ENCODE data around the gene PDE6B.

PDE6B gene

GRCh38 chr4:610411-611261, 14.7 kb upstream of the PDE6B start:
- peak; percentile 76 for DNase-seq (ENCODE audit: low read depth)

GRCh38 chr4:612052-612748, 13.2 kb upstream of the PDE6B start:
- H3K4me3 ChIP-seq (ENCODE audit: control insufficient read depth, low read depth, low read length) = no peak overlapping the region
- no peak for TF ChIP-seq CTCF (conservative IDR thresholded peaks at IDR 0.05; ENCODE audit: control insufficient read depth, insufficient read depth, low read depth, low read length)
- no peak for DNase-seq (ENCODE audit: low read depth)

More at GRCh38 chr4:610411-611261, 14.7 kb upstream of the PDE6B start:
- TF ChIP-seq CTCF (conservative IDR thresholded peaks at IDR 0.05; ENCODE audit: control insufficient read depth, insufficient read depth, low read depth, low read length) = no peak
- H3K4me3 ChIP-seq (ENCODE audit: control insufficient read depth, low read depth, low read length) = no peak overlapping the region

- TF ChIP-seq CTCF (conservative IDR thresholded peaks at IDR 0.05; ENCODE audit: control insufficient read depth, insufficient read depth, low read depth, low read length) = no peak
- no peak for DNase-seq (ENCODE audit: low read depth)
- no peak overlapping the region for H3K4me3 ChIP-seq (ENCODE audit: control insufficient read depth, low read depth, low read length)
These were observed 12.6 kb upstream of the PDE6B start for GRCh38 chr4:612749-613125.

- H3K4me3 ChIP-seq (ENCODE audit: control insufficient read depth, low read depth, low read length) = no peak overlapping the region
- TF ChIP-seq CTCF (conservative IDR thresholded peaks at IDR 0.05; ENCODE audit: control insufficient read depth, insufficient read depth, low read depth, low read length) = no peak
- DNase-seq (ENCODE audit: low read depth) = no peak
These were observed 12.2 kb upstream of the PDE6B start for GRCh38 chr4:613126-613525.

GRCh38 chr4:616091-616490, 9.3 kb upstream of the PDE6B start:
- no peak for DNase-seq (ENCODE audit: low read depth)
- no peak overlapping the region for H3K4me3 ChIP-seq (ENCODE audit: control insufficient read depth, low read depth, low read length)

More at GRCh38 chr4:616091-616490, 9.3 kb upstream of the PDE6B start:
- no peak for TF ChIP-seq CTCF (conservative IDR thresholded peaks at IDR 0.05; ENCODE audit: control insufficient read depth, insufficient read depth, low read depth, low read length)
